SH-SY5Y (cell line): ENCODE data around the gene CEP57.

Experiments used
- GATA2 ChIP-seq: IDR thresholded peaks from 2 replicates; pipeline ENCODE4 v1.6.1; 2011; ENCODE audit warnings: mild to moderate bottlenecking, low read depth, low read length
- GATA3 ChIP-seq: IDR thresholded peaks from 2 replicates; pipeline ENCODE4 v1.6.1; 2011; ENCODE audit warnings: low read depth, mild to moderate bottlenecking, low read length, moderate library complexity

DNA sequence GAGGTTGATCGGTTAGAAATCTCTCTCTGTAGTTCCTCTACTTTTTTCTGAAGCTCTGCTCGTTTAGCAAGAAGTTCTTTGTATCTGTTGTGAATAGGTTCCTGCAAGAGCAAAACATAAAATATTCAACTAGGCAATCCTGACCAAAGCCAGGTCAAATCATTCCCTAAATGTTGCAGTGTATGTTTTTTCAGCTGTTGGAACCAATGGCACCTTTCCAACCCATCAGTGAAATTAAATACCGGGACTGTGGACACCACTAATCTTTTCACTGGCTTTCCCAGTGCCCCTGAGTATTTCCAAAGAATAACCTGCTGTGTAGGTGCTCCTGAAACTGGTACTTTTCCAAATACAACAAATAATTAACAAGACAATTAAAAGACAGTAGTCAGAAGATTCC is 45.1 kb downstream of the CEP57 start:
- TF ChIP-seq GATA2 (no peak), GATA3 (no peak)
